Chondrocyte (in vitro differentiated cells): ENCODE results near the gene SLC25A46. TPM values are rescaled to one million over a fixed set of nuclear protein-coding genes. Genes with fewer than 3 reads are reported as not detected.
"Not testable (repeated sequence)": the region's sequence is repeated elsewhere in the genome, so short reads cannot be mapped to it uniquely, and the experiment has no call there.

Experiments
- DNase-seq: peaks from one replicate; pipeline ENCODE4 v3.0.0; 2021; ENCODE audit warnings: mixed read lengths, low spot score
- H3K27ac Mint-ChIP-seq: one replicate; pipeline ENCODE4 v1.8.0; 2021; ENCODE audit warnings: mild to moderate bottlenecking, moderate library complexity, mixed read lengths; ENCODE audit not compliant: unreplicated experiment
- H3K27me3 Mint-ChIP-seq: 2 replicates; pipeline ENCODE4 v1.8.0; 2021; ENCODE audit warnings: low read depth, mixed read lengths
- H3K36me3 Mint-ChIP-seq: 2 replicates; pipeline ENCODE4 v1.8.0; 2021; ENCODE audit warnings: low read depth, mixed read lengths
- H3K4me1 Mint-ChIP-seq: 2 replicates; pipeline ENCODE4 v1.8.0; 2021; ENCODE audit warnings: low read depth, mild to moderate bottlenecking, mixed read lengths
- H3K4me3 Mint-ChIP-seq: one replicate; pipeline ENCODE4 v1.8.0; 2021; ENCODE audit warnings: mild to moderate bottlenecking, moderate library complexity, mixed read lengths; ENCODE audit not compliant: unreplicated experiment
- H3K9me3 Mint-ChIP-seq: 2 replicates; pipeline ENCODE4 v1.8.0; 2021; ENCODE audit warnings: low read depth, mixed read lengths
- total RNA-seq: library from RNA; stranded (reverse); gene quantifications from 3 replicates; pipeline ENCODE4 v1.2.1, GENCODE V29; 2021
- TF ChIP-seq, protein P1 (sequence below): fragments of 200-600 bp; sonication (generic); IDR thresholded peaks from 2 replicates; pipeline ENCODE4 v1.5.0; 2021; ENCODE audit warnings: antibody characterized with exemption, mild to moderate bottlenecking, moderate library complexity

Gene SLC25A46
- total RNA-seq, 1 donor from 2014 or later = 46.4 TPM

DNA sequence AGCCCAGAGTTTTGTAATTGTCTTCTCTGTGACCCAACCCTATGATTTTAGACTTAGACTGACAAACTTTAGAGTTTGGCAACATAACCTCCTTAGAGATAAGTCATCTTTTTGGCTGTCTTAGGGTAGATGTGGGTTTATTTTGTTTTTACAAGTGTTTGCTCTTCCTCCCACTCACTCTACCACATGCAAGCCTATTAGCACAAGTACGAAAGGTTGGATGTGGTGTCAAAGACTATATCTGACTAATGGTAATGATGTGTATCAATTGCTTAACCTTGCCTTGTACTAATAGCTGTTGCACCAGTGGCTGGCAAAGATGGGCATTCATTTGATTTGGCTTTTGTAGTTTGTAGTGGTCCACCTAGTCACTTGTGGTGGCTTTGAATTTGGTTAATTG, 46.5 kb downstream of the SLC25A46 start:
- no peak overlapping the region for H3K27ac Mint-ChIP-seq
- peaks cover 3% of the 10 kb centered on the region for H3K9me3 Mint-ChIP-seq
- H3K4me3 Mint-ChIP-seq = no peak overlapping the region
- TF ChIP-seq, protein P1, sequence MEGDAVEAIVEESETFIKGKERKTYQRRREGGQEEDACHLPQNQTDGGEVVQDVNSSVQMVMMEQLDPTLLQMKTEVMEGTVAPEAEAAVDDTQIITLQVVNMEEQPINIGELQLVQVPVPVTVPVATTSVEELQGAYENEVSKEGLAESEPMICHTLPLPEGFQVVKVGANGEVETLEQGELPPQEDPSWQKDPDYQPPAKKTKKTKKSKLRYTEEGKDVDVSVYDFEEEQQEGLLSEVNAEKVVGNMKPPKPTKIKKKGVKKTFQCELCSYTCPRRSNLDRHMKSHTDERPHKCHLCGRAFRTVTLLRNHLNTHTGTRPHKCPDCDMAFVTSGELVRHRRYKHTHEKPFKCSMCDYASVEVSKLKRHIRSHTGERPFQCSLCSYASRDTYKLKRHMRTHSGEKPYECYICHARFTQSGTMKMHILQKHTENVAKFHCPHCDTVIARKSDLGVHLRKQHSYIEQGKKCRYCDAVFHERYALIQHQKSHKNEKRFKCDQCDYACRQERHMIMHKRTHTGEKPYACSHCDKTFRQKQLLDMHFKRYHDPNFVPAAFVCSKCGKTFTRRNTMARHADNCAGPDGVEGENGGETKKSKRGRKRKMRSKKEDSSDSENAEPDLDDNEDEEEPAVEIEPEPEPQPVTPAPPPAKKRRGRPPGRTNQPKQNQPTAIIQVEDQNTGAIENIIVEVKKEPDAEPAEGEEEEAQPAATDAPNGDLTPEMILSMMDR = no peak
- H3K27me3 Mint-ChIP-seq = peaks cover 5% of the 10 kb centered on the region
- no peak for DNase-seq
- no peaks in the 10 kb centered on the region for H3K36me3 Mint-ChIP-seq
- no peaks in the 10 kb centered on the region for H3K4me1 Mint-ChIP-seq

DNA sequence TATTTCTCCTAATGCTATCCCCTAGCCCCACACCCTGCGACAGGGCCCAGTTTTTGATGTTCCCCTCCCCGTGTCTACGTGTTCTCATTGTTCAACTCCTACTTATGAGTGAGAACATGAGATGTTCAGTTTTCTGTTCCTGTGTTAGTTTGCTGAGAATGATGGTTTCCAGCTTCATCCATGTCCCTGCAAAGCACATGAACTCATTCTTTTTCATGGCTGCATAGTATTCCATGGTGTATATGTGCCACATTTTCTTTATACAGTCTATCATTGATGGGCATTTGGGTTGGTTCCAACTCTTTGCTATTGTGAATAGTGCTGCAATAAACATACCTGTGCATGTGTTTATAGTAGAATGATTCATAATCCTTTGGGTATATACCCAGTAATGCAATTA, 49.2 kb downstream of the SLC25A46 start:
- not testable (repeated sequence) for H3K27ac Mint-ChIP-seq, H3K36me3 Mint-ChIP-seq, DNase-seq, H3K27me3 Mint-ChIP-seq, H3K4me1 Mint-ChIP-seq, H3K9me3 Mint-ChIP-seq, H3K4me3 Mint-ChIP-seq

DNA sequence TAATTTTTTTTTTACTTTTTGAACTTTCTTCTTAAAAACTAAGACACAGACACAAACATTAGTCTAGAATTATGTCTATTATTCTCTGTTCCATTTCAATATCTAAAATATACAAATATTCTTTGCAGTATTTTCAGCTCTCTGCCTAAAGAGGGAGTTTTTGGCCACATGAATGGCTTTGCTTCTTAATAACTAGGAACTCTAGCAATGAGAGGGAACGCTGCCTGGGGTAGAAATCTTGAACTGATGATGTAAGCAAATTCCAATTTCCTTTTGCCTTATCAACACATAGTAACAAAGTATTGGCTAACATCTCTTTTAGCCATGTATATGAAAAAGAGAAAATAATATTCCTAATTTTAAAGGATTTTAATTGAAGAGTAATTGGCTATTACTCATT, 51.9 kb downstream of the SLC25A46 start:
- H3K36me3 Mint-ChIP-seq = no peaks in the 10 kb centered on the region
- no peak overlapping the region for H3K4me3 Mint-ChIP-seq

DNA sequence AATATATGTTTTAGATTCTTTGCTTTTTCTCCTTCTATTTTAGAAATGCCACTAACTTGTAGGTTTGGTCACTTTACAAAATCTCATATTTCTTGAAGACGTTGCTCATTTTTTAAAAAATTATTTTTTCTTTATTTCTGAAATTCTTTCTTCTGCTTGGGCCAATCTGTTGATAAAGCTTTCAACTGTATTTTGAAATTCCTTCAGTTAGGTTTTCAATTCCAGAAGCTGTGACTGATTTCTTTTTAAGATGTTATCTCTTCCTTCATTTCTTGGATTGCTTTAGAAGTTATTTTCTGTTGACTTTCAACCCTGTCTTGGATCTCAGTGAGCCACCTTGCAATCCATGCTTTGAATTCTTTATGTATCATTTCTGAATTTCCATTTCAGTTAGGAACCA, 64.2 kb downstream of the SLC25A46 start:
- TF ChIP-seq, protein P1 = no peak
- DNase-seq = no peak
- peaks cover 27% of the 10 kb centered on the region for H3K9me3 Mint-ChIP-seq
- no peak overlapping the region for H3K4me3 Mint-ChIP-seq
- H3K36me3 Mint-ChIP-seq = no peaks in the 10 kb centered on the region
- H3K27me3 Mint-ChIP-seq = peaks cover 14% of the 10 kb centered on the region
- no peaks in the 10 kb centered on the region for H3K4me1 Mint-ChIP-seq
- H3K27ac Mint-ChIP-seq = no peak overlapping the region

More for the DNA sequence above, 51.9 kb downstream of the SLC25A46 start:
- TF ChIP-seq, protein P1 = peak; percentile 71
- no peak overlapping the region for H3K27ac Mint-ChIP-seq
- DNase-seq = no peak
- H3K9me3 Mint-ChIP-seq = peaks cover 3% of the 10 kb centered on the region
- peaks cover 11% of the 10 kb centered on the region for H3K27me3 Mint-ChIP-seq
- no peaks in the 10 kb centered on the region for H3K4me1 Mint-ChIP-seq

DNA sequence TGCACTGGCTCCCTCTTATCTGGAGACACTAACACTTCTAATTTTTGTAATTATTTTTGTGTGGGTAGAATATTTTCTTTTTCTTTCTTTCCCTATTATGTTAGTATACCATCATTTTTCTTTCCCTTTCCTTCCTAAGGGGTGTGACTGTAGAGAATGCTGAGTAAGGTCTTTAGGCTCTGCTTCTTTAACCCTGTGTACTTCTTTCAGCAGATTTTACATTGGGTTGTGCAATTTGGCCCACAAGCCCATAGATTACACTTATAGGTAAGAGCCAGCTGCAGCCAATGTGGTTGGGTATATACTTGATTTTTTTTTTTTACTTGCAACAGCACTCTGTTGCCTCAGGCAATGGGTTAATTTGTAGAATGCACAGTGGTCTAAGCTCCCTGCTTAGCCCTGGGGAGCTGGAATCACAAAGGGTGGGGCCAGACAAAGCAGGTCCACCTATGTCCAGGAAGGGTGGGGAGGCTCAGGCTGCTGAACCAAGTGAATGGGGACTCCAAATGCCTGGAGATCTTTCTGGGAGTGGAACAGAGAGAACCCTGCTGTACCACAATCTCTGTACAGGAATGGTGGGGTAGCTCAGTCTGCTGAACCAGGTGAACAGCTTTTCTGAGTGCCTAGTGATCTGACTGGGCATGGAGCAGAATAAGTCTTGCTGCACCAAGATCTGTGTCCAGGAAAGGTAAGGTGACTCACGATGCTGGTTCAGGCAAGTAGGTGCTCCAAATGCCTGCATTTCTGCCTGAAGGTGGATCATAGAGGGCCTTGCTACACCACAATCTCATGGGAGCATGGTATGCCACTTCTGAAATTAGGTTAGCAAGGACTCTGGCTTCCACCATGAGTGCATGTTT, 64.9 kb downstream of the SLC25A46 start:
- Mint-ChIP-seq H3K9me3 (peaks cover 27% of the 10 kb centered on the region), H3K4me3 (no peak overlapping the region), H3K27ac (no peak overlapping the region), H3K27me3 (peaks cover 14% of the 10 kb centered on the region), H3K4me1 (no peaks in the 10 kb centered on the region), H3K36me3 (no peaks in the 10 kb centered on the region)
- no peak for DNase-seq
- TF ChIP-seq, protein P1 = no peak

DNA sequence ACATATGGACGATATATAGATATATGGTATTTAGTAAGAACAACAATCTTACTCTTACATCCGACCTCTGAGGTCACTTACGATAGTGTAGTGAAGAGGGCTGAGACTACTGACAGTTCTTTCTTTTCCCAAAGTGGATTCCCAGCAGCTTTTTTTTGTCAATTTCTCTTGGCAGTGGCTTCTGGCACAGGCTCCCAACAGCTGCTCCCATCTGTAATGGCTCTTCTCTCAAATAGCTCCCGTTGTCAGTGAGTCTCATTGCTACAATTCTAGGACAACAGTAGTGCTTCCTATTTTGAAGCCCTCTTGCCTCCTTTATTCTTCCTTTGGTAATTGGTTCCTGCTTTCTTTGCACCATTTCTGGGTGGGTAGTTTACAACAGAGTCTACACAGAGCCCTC, 68.4 kb downstream of the SLC25A46 start:
- TF ChIP-seq, protein P1 = no peak
- H3K9me3 Mint-ChIP-seq = peaks cover 28% of the 10 kb centered on the region
- no peaks in the 10 kb centered on the region for H3K4me1 Mint-ChIP-seq
- H3K27ac Mint-ChIP-seq = no peak overlapping the region
- no peaks in the 10 kb centered on the region for H3K36me3 Mint-ChIP-seq
- H3K4me3 Mint-ChIP-seq = no peak overlapping the region
- no peak for DNase-seq
- H3K27me3 Mint-ChIP-seq = peaks cover 13% of the 10 kb centered on the region
